Endothelial cell of umbilical vein (primary cell): ENCODE data around the gene NMRAL1.

Experiments
- EZH2 ChIP-seq: IDR thresholded peaks from 2 replicates; pipeline ENCODE4 v1.6.1; 2012; ENCODE audit warnings: borderline replicate concordance, low read depth, mild to moderate bottlenecking, moderate library complexity, low read length, inconsistent platforms; ENCODE audit not compliant: severe bottlenecking
- FOS ChIP-seq: IDR thresholded peaks from 2 replicates; pipeline ENCODE4 v1.6.1; 2011; ENCODE audit warnings: mild to moderate bottlenecking, low read length, moderate library complexity, borderline replicate concordance; ENCODE audit not compliant: insufficient read depth
- JUN ChIP-seq: IDR thresholded peaks from 2 replicates; pipeline ENCODE4 v1.6.1; 2011; ENCODE audit warnings: borderline replicate concordance, low read depth; ENCODE audit not compliant: insufficient read length, insufficient read depth
- MYC ChIP-seq: IDR thresholded peaks from one replicate; pipeline ENCODE4 v1.6.1; 2011; ENCODE audit warnings: mild to moderate bottlenecking, low read depth, low read length
- POLR2A ChIP-seq: IDR thresholded peaks from 2 replicates; pipeline ENCODE4 v1.6.1; 2012; ENCODE audit warnings: low read depth, mild to moderate bottlenecking, control low read depth, low read length
- POLR2AphosphoS5 ChIP-seq: IDR thresholded peaks from 2 replicates; pipeline ENCODE4 v1.6.1; 2012; ENCODE audit warnings: low read depth, mild to moderate bottlenecking, control low read depth, low read length, moderate library complexity; ENCODE audit not compliant: insufficient read depth
- TF ChIP-seq, protein P1 (sequence below), 2 donors: IDR thresholded peaks; 1 replicate in 1 of 2; 2 replicates in 1 of 2; pipeline ENCODE4 v1.5.1; 2011; ENCODE audit warnings: low read length in 2 of 2, mild to moderate bottlenecking in 2 of 2, moderate library complexity in 2 of 2, control low read depth in 1 of 2, inconsistent platforms in 1 of 2, low read depth in 1 of 2; ENCODE audit not compliant: insufficient read depth in 1 of 2; ENCODE audit errors: extremely low read depth in 1 of 2
- TF ChIP-seq, protein P2 (sequence below): IDR thresholded peaks from 2 replicates; pipeline ENCODE4 v1.6.1; 2011; ENCODE audit not compliant: insufficient read depth, insufficient read length

DNA sequence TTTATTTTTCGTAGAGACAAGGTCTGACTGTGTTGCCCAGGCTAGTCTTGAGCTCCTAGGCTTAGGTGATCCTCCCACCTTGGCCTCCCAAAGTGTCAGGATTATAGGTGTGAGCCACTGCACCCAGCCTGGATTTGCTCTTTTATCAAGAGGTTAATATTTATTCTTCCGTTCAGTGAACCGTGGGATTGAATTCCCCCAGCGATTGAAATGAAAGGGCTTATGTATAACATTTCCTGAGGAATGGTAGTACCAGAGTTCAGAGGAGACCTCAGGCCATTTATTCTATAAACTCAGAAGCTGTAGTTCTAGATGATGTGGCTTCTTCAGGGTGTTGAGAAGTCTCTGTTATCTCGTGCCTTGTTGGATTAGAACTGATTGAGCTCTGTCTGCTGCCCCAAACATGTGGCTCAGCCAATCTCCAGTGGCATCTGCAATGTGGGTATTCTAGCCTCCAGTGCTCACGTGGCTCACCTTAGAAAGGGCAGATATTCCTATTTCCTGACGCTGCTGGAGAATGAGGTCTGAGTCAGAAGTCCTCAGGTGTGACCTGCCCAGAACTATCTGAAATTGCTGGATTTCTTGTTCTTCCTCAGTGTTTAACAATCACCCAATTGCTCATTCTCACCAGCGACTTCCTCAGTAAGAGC, 24.2 kb upstream of the NMRAL1 start:
- TF ChIP-seq, protein P1, sequence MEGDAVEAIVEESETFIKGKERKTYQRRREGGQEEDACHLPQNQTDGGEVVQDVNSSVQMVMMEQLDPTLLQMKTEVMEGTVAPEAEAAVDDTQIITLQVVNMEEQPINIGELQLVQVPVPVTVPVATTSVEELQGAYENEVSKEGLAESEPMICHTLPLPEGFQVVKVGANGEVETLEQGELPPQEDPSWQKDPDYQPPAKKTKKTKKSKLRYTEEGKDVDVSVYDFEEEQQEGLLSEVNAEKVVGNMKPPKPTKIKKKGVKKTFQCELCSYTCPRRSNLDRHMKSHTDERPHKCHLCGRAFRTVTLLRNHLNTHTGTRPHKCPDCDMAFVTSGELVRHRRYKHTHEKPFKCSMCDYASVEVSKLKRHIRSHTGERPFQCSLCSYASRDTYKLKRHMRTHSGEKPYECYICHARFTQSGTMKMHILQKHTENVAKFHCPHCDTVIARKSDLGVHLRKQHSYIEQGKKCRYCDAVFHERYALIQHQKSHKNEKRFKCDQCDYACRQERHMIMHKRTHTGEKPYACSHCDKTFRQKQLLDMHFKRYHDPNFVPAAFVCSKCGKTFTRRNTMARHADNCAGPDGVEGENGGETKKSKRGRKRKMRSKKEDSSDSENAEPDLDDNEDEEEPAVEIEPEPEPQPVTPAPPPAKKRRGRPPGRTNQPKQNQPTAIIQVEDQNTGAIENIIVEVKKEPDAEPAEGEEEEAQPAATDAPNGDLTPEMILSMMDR (IDR thresholded peaks at IDR 0.05; ENCODE audit: extremely low read depth in 1 of 2, insufficient read depth in 1 of 2, low read depth in 1 of 2, low read length in 2 of 2): no peak
- no peak for TF ChIP-seq POLR2AphosphoS5
- no peak for TF ChIP-seq EZH2
- TF ChIP-seq JUN: no peak
- TF ChIP-seq, protein P2, sequence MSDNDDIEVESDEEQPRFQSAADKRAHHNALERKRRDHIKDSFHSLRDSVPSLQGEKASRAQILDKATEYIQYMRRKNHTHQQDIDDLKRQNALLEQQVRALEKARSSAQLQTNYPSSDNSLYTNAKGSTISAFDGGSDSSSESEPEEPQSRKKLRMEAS: no peak
- TF ChIP-seq POLR2A: no peak
- no peak for TF ChIP-seq FOS
- no peak for TF ChIP-seq MYC
